ENCODE data around the gene FKBP9.
"Not testable (repeated sequence)": the region's sequence is repeated elsewhere in the genome, so short reads cannot be mapped to it uniquely, and the experiment has no call there.

GRCh38 chr7:32991975-32992700 lies 34.9 kb downstream of the FKBP9 start:
- not testable (repeated sequence) for TF ChIP-seq CTCF, POLR2A (IDR thresholded peaks at IDR 0.05)

Data from lower leg skin (tissue), 3 donors.